SK-N-SH (cell line): ENCODE data around the gene SEPTIN2. TPM values are rescaled to one million over a fixed set of nuclear protein-coding genes. Genes with fewer than 3 reads are reported as not detected.

Experiments
- CTCF ChIA-PET: fragments of 300-600, 350-600 bp; formaldehyde crosslinking; extraction: SDS; loops from one replicate; lab custom pipeline; 2021; lab: Yijun Ruan, JAX
- POLR2A ChIA-PET: fragments of 350-600 bp; sonication (Branson Sonifier 250); formaldehyde crosslinking; extraction: SDS; loops from one replicate; lab custom pipeline; 2020; ENCODE audit warnings: antibody characterized with exemption, inconsistent platforms; lab: Yijun Ruan, JAX
- DNase-seq: peaks from one replicate; pipeline ENCODE4 v3.0.0; 2012
- H2AFZ ChIP-seq: fragments of 200-600 bp; sonication (generic); 2 replicates; pipeline ENCODE4 v1.8.1; 2016; ENCODE audit warnings: antibody characterized with exemption, mild to moderate bottlenecking, low read depth
- H3F3A ChIP-seq: fragments of 200-600 bp; sonication (generic); replicated peaks from 2 replicates; pipeline ENCODE3; 2016; ENCODE audit warnings: antibody characterized with exemption, mild to moderate bottlenecking; ENCODE audit not compliant: insufficient read depth
- H3K27ac ChIP-seq, 2 experiments: fragments of 200-500 bp in 1 of 2; fragments of 200-600 bp in 1 of 2; sonication (Bioruptor generic) in 1 of 2; sonication (generic), shearing (Covaris generic) in 1 of 2; 2 replicates each; pipeline versions ENCODE4 v1.5.1 to v1.6.1; 2014 to 2016; ENCODE audit warnings: low read depth in 2 of 2, inconsistent platforms in 1 of 2, low read length in 1 of 2, mild to moderate bottlenecking in 1 of 2, mixed read lengths in 1 of 2
- H3K27me3 ChIP-seq: fragments of 200-600 bp; sonication (generic), shearing (Covaris generic); 2 replicates; pipeline ENCODE4 v1.6.1; 2016; ENCODE audit warnings: mixed run types; ENCODE audit not compliant: insufficient read depth
- H3K36me3 ChIP-seq, 2 experiments: fragments of 200-500 bp in 1 of 2; fragments of 200-600 bp in 1 of 2; sonication (Bioruptor generic) in 1 of 2; sonication (generic) in 1 of 2; replicated peaks in 1 of 2; 2 replicates each; pipeline versions ENCODE3 to v1.5.1; 2014 to 2016; ENCODE audit warnings: low read length in 1 of 2, mild to moderate bottlenecking in 1 of 2; ENCODE audit not compliant: insufficient read depth in 2 of 2, control insufficient read depth in 1 of 2
- H3K4me1 ChIP-seq, 2 experiments: fragments of 200-500 bp in 1 of 2; fragments of 200-600 bp in 1 of 2; sonication (Bioruptor generic) in 1 of 2; sonication (generic), shearing (Covaris generic) in 1 of 2; 2 replicates each; pipeline versions ENCODE4 v1.5.1 to v1.6.1; 2014 to 2016; ENCODE audit warnings: low read depth in 1 of 2, low read length in 1 of 2, mixed run types in 1 of 2; ENCODE audit not compliant: insufficient read depth in 2 of 2, control insufficient read depth in 1 of 2
- H3K4me2 ChIP-seq: fragments of 200-600 bp; sonication (generic), shearing (Covaris generic); 2 replicates; pipeline ENCODE4 v1.6.1; 2017; ENCODE audit warnings: mixed run types
- H3K4me3 ChIP-seq, 2 experiments: fragments of 200-500 bp in 1 of 2; fragments of 200-600 bp in 1 of 2; sonication (Bioruptor generic) in 1 of 2; sonication (generic), shearing (Covaris generic) in 1 of 2; 2 replicates each; pipeline versions ENCODE4 v1.5.1 to v1.8.1; 2014 to 2016; ENCODE audit warnings: low read depth in 2 of 2, inconsistent platforms in 1 of 2, low read length in 1 of 2, mild to moderate bottlenecking in 1 of 2, mixed read lengths in 1 of 2, moderate library complexity in 1 of 2
- H3K79me2 ChIP-seq: fragments of 200-600 bp; sonication (generic); 2 replicates; pipeline ENCODE4 v1.8.1; 2017; ENCODE audit warnings: mild to moderate bottlenecking; ENCODE audit not compliant: insufficient read depth
- H3K9ac ChIP-seq: fragments of 200-600 bp; sonication (generic); 2 replicates; pipeline ENCODE4 v1.6.1; 2017; ENCODE audit warnings: mixed run types
- H3K9me2 ChIP-seq: fragments of 200-600 bp; sonication (generic); 2 replicates; pipeline ENCODE4 v1.6.1; 2017; ENCODE audit warnings: mixed run types
- H3K9me3 ChIP-seq: fragments of 200-600 bp; sonication (generic); 2 replicates; pipeline ENCODE4 v1.6.1; 2017; ENCODE audit warnings: mixed run types, mild to moderate bottlenecking, moderate library complexity
- H4K20me1 ChIP-seq: fragments of 200-600 bp; sonication (generic); 2 replicates; pipeline ENCODE4 v1.6.1; 2017; ENCODE audit warnings: mild to moderate bottlenecking, mixed run types; ENCODE audit not compliant: insufficient read depth
- CTCF ChIP-seq: fragments of 200-600 bp; sonication (generic); IDR thresholded peaks from 2 replicates; pipeline ENCODE4 v1.6.1; 2017; ENCODE audit warnings: antibody characterized with exemption, mild to moderate bottlenecking, moderate library complexity
- ELF1 ChIP-seq: IDR thresholded peaks from 2 replicates; pipeline ENCODE4 v1.4.0; 2012
- EZH2phosphoT487 ChIP-seq: fragments of 200-600 bp; sonication (generic); IDR thresholded peaks from 2 replicates; pipeline ENCODE4 v1.6.1; 2017; ENCODE audit warnings: low read depth, mixed run types, mild to moderate bottlenecking, antibody characterized with exemption, moderate library complexity, borderline replicate concordance
- FOSL2 ChIP-seq: IDR thresholded peaks from 2 replicates; pipeline ENCODE4 v1.4.0; 2012; ENCODE audit warnings: low read depth, mild to moderate bottlenecking, moderate library complexity, borderline replicate concordance
- FOXM1 ChIP-seq: IDR thresholded peaks from 2 replicates; pipeline ENCODE4 v1.4.0; 2012; ENCODE audit warnings: low read depth, mild to moderate bottlenecking
- GABPA ChIP-seq: IDR thresholded peaks from 2 replicates; pipeline ENCODE4 v1.4.0; 2012; ENCODE audit warnings: low read depth, mild to moderate bottlenecking
- GATA2 ChIP-seq: sonication (generic); formaldehyde crosslinking; IDR thresholded peaks from 2 replicates; pipeline ENCODE4 v1.5.0; 2020; ENCODE audit warnings: mild to moderate bottlenecking, missing genetic modification reagents
- IRF3 ChIP-seq: fragments of 150-350 bp; IDR thresholded peaks from 2 replicates; pipeline ENCODE4 v1.6.1; 2016; ENCODE audit warnings: mild to moderate bottlenecking, low read depth, low read length
- MEF2A ChIP-seq: IDR thresholded peaks from 2 replicates; pipeline ENCODE4 v1.4.0; 2012; ENCODE audit warnings: low read depth, borderline replicate concordance
- RFX5 ChIP-seq: IDR thresholded peaks from 2 replicates; pipeline ENCODE4 v1.6.1; 2012; ENCODE audit warnings: mild to moderate bottlenecking, improper control_type of control experiment, low read length
- SMC3 ChIP-seq: IDR thresholded peaks from 2 replicates; pipeline ENCODE4 v1.6.1; 2012; ENCODE audit warnings: low read depth, low read length, improper control_type of control experiment
- USF1 ChIP-seq: IDR thresholded peaks from 2 replicates; pipeline ENCODE4 v1.4.0; 2012; ENCODE audit warnings: low read depth, borderline replicate concordance
- USF2 ChIP-seq: fragments of 150-350 bp; IDR thresholded peaks from 2 replicates; pipeline ENCODE4 v1.6.1; 2017; ENCODE audit warnings: antibody characterized with exemption, low read length, low read depth, borderline replicate concordance
- YY1 ChIP-seq: IDR thresholded peaks from 2 replicates; pipeline ENCODE4 v1.4.0; 2012; ENCODE audit warnings: low read depth, mild to moderate bottlenecking
- ZBTB33 ChIP-seq: IDR thresholded peaks from 2 replicates; pipeline ENCODE4 v1.4.0; 2012; ENCODE audit warnings: low read depth, borderline replicate concordance
- WGBS: methylation state at CpG from one replicate; pipeline ENCODE4 v1.1.6; 2017; ENCODE audit warnings: low lambda C conversion rate; 5-methylcytosine and 5-hydroxymethylcytosine counted together
- polyA plus RNA-seq, 3 experiments: library from polyadenylated mRNA; depleted of rRNA; stranded (reverse); fragments of >200 nt; gene quantifications; 2 replicates each; pipeline ENCODE4 v1.2.3, GENCODE V29; 2012
- TF ChIP-seq, protein P1 (sequence below): IDR thresholded peaks from 2 replicates; pipeline ENCODE4 v1.4.0; 2012; ENCODE audit warnings: low read depth

Gene SEPTIN2
- polyA plus RNA-seq, 1 of the 3 experiments (the other 2 are of a cell fraction): 226 TPM

DNA sequence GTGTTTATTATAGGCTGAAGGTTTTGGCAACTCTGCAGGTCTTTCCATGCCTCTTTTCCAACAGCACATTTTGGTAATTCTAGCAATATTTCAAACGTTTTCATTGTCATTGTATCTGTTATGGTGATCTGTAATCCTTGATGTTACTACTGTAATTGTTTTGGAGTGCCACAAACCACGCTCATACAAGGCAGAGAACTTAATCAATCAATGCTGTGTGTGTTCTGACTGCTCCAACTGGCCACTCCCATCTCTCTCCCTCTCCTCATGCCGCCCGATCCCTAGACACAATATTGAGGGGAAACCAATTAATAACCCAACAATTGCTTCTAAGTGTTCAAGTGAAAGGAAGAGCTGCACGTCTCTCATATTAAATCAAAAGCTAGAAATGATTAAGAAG lies 33.2 kb upstream of the SEPTIN2 start:
- Histone ChIP-seq H3K27me3 (no peaks in the 10 kb centered on the region), H3F3A (no peaks in the 10 kb centered on the region), H2AFZ (no peak overlapping the region), H3K9me3 (no peaks in the 10 kb centered on the region), H4K20me1 (peaks cover 19% of the 10 kb centered on the region), H3K36me3 (peaks cover 3 to 14% of the 10 kb centered on the region in 2 experiments), H3K79me2 (peaks cover 91% of the 10 kb centered on the region), H3K9me2 (no peaks in the 10 kb centered on the region), H3K4me1 (peaks cover 0 to 8% of the 10 kb centered on the region in 2 experiments; a peak in 1 of 4 replicates), H3K4me2 (no peak overlapping the region), H3K4me3 (no peak overlapping the region), H3K27ac (no peak overlapping the region), H3K9ac (no peak overlapping the region)
- ChIA-PET CTCF (interaction anchor here (1.2 kb wide), 1 partner anchor 431 kb away, joined by 3 read pairs; no protein-coding TSS in a partner anchor), POLR2A (interaction anchor here (0.6 to 1.1 kb wide), 2 partner anchors 32 kb away, joined by 3 to 5 read pairs; no protein-coding TSS in a partner anchor)
- 83% methylated on average over 5 of the region's 5 CpGs for WGBS
- no peak for DNase-seq
- TF ChIP-seq, protein P1, sequence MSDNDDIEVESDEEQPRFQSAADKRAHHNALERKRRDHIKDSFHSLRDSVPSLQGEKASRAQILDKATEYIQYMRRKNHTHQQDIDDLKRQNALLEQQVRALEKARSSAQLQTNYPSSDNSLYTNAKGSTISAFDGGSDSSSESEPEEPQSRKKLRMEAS: no peak
- no peak for TF ChIP-seq GABPA
- TF ChIP-seq SMC3: no peak
- no peak for TF ChIP-seq MEF2A

DNA sequence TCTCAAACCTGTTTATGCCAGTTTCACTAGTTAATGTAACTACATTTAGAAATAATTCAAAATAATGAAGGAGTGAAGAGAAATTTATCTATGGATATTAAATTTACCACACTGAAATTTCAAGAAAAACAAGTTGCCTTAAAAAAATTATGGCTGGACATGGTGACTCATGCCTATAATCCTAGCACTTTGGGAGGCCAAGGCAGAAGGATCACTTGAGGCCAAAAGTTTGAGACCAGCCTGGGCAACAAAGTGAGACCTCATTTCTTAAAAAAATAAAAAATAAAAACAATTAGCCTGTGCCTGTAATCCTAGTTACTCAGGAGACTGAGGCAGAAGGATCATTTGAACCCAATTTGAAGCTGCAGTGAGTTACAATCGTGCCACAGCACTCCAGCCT lies 30.1 kb upstream of the SEPTIN2 start:
- TF ChIP-seq YY1 (no peak), USF2 (no peak), FOXM1 (no peak), FOSL2 (no peak), EZH2phosphoT487 (no peak), ELF1 (no peak), CTCF (no peak), GATA2 (no peak), USF1 (no peak), IRF3 (no peak), RFX5 (no peak), ZBTB33 (no peak), GABPA (no peak)
- TF ChIP-seq, protein P1: no peak
- TF ChIP-seq, all 33 proteins: peak for 0
- H3K9ac ChIP-seq: no peak overlapping the region
- H3K9me3 ChIP-seq: no peaks in the 10 kb centered on the region
- POLR2A ChIA-PET: no interaction called here
- no peak overlapping the region for H2AFZ ChIP-seq
- DNase-seq: no peak
- H3K27me3 ChIP-seq: no peaks in the 10 kb centered on the region
- H3F3A ChIP-seq: no peaks in the 10 kb centered on the region
- no peaks in the 10 kb centered on the region for H3K4me1 ChIP-seq
- CTCF ChIA-PET: no interaction called here
- H3K27ac ChIP-seq: no peak overlapping the region
- peaks cover 92% of the 10 kb centered on the region for H3K79me2 ChIP-seq
- H4K20me1 ChIP-seq: peaks cover 38% of the 10 kb centered on the region
- no peak overlapping the region for H3K4me2 ChIP-seq
- H3K36me3 ChIP-seq: peaks cover 3 to 14% of the 10 kb centered on the region in 2 experiments
- WGBS: 95% methylated on average over 1 of the region's 1 CpG
- H3K9me2 ChIP-seq: no peaks in the 10 kb centered on the region
- no peak overlapping the region for H3K4me3 ChIP-seq
